Right ventricle myocardium inferior (tissue), 1 donor: Measurements from ENCODE around the gene RYR2. TPM values are rescaled to one million over a fixed set of nuclear protein-coding genes. Genes with fewer than 3 reads are reported as not detected.
"Not testable (repeated sequence)": the region's sequence is repeated elsewhere in the genome, so short reads cannot be mapped to it uniquely, and the experiment has no call there.

Experiments used
- ATAC-seq: fragments of 200-7000 bp; cut with Tn5 transposase; one replicate; pipeline ENCODE4 v1.9.1; 2020; ENCODE audit warnings: mild to moderate bottlenecking, moderate library complexity
- DNase-seq: peaks from one replicate; pipeline ENCODE4 v3.0.0; 2021; ENCODE audit errors: missing footprints
- intact Hi-C: fragments of 100-400 bp; cut with DNase I; formaldehyde crosslinking; loops from one replicate; pipeline ENCODE4 v1.11.0; 2022
- total RNA-seq: library from RNA; stranded (reverse); fragmentation: NEBNext Ultra II Directional; extraction: Animal tissue kit (Norgen Biotek cat#: 25700); gene quantifications from one replicate; pipeline ENCODE4 v1.2.1, GENCODE V29; 2021
- donor health status: DM: no; HTN: yes; CAD: no; lungs with severe emphysema.

The RYR2 gene
- total RNA-seq, 1 donor from 2014 or later, result 694 TPM

GRCh38 chr1:237124856-237125462 lies 83.0 kb downstream of the RYR2 start:
- ATAC-seq, result no peak
- intact Hi-C loops, result no loop called here
- no peak for DNase-seq

DNA sequence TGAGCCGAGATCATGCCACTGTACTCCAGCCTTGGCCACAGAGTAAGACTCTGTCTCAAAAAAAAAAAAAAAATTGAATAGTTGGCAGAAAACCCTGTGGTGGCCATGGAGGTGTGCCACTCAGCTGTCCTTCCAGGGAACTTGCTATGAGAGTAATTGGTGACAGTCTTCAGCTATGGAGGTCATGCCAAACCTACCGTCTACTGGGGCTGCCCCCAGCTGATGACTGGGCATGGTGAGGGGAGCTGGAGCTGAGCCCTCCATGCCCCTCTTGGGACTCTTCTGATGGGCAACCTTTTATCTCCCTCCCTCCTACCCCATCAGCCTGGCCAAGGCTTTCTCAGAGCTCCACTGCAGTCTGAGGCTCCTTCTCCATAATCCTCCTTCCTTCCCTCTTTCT lies 84.2 kb downstream of the RYR2 start:
- ATAC-seq (peak; percentile 33), DNase-seq (no peak)
- intact Hi-C loops, result no loop called here

GRCh38 chr1:237127301-237127700 lies 85.3 kb downstream of the RYR2 start:
- intact Hi-C loops, ATAC-seq, DNase-seq: not testable (repeated sequence)

GRCh38 chr1:237133921-237134320 lies 91.9 kb downstream of the RYR2 start:
- DNase-seq, result no peak
- intact Hi-C loops, result no loop called here
- ATAC-seq, result no peak

DNA sequence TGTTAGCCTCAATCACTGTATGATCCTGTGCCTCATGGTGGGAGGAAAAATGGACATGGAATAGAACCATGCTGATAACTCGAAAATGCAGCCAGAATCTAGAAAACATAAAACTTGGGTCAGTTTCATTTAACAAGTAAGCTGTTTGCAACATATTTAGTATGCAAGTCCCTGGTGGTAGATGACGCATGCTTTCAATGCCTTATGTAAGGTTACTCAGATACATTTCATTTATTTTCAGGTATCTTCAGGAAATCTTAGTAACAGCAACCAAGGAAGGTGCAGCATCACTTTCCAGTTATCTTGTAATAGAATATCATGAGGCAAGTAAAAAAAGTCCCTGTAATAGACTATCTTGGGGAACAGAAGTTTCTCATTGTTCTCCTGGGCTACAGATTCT lies 92.9 kb downstream of the RYR2 start:
- DNase-seq, result no peak
- ATAC-seq, result no peak
- intact Hi-C loops, result no loop called here

DNA sequence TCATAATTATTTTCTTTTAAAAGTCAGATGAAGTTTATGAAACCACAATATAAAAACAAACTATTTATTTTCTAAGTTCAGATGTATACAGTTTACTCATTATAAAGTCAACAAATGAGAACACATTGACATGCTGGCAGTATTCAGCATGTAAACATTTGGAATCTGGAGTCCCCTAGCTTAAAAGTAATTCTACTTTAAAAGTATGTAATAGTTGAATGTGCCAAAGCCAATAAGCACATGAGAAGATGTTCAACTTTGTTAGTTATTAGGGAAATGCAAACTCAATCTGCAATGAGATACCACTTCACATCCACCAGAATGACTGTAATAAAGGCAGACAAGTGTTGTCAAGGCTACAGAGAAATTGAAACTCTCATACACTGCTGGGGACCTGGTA lies 96.6 kb downstream of the RYR2 start:
- DNase-seq (no peak), ATAC-seq (no peak)
- intact Hi-C loops, result no loop called here

DNA sequence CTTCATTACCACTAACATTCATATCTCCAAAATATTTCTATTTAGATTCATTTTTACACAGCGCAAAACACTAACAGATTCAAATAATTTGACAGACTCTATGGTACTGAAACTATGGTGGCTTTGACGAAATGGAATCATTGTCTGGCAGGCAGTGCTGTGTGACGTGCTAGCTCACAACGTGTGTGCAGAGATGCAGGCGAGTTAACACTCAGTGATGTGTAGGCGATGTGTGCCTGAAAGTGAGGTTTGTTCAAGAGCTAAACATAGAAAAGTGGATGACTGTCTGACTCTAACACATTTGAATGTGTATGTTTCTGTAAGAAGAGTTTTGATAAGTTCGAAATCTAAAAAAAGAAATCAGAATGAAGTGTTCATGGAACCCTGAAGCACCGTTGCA lies 97.7 kb downstream of the RYR2 start:
- intact Hi-C loops, result no loop called here
- ATAC-seq (no peak), DNase-seq (no peak)

DNA sequence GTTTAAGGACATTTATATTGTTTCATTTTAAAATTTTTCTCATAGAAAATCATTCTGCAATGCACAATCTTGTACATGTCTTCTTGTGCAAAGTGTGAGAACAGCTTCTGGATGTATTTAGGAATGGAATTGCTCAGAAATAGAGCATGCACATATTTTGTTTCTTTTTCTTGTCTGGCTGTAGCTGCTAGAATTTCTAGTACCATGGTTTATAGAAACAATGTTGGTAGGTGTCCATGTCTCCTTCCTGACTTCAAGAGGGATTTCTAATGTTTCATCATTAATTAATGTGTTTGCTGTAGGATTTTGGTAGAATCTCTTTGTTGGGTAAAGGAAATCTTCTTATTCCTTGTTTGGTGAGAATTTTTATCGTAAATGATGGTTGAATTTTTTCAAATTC lies 99.0 kb downstream of the RYR2 start:
- intact Hi-C loops, result no loop called here
- DNase-seq (no peak), ATAC-seq (no peak)

- intact Hi-C loops, result no loop called here
- DNase-seq, result no peak
- peak; percentile 3 for ATAC-seq
Measured at GRCh38 chr1:237141502-237141901, 99.5 kb downstream of the RYR2 start.

- intact Hi-C loops, result no loop called here
- ATAC-seq (peak; percentile 11), DNase-seq (no peak)
Measured at GRCh38 chr1:237145379-237146135, 103.6 kb downstream of the RYR2 start.

- DNase-seq (no peak), ATAC-seq (peak; percentile 46)
- intact Hi-C loops, result no loop called here
Measured at GRCh38 chr1:237146241-237146640, 104.3 kb downstream of the RYR2 start.

GRCh38 chr1:237149857-237150256 lies 107.9 kb downstream of the RYR2 start:
- ATAC-seq (no peak), DNase-seq (no peak)
- intact Hi-C loops, result no loop called here

DNA sequence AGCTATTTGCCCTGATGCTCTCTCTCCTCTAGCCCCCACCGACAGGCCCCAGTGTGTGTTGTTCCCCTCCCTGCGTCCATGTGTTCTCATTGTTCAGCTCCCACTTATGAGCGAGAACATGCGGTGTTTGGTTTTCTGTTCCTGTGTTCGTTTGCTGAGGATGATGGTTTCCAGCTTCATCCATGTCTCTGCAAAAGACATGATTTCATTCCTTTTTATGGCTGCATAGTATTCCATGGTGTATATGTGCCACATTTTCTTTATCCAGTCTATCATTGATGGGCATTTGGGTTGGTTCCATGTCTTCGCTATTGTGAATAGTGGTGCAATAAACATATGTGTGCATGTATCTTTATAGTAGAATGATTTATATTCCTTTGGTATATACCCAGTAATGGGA lies 110.0 kb downstream of the RYR2 start:
- DNase-seq, intact Hi-C loops, ATAC-seq: not testable (repeated sequence)

DNA sequence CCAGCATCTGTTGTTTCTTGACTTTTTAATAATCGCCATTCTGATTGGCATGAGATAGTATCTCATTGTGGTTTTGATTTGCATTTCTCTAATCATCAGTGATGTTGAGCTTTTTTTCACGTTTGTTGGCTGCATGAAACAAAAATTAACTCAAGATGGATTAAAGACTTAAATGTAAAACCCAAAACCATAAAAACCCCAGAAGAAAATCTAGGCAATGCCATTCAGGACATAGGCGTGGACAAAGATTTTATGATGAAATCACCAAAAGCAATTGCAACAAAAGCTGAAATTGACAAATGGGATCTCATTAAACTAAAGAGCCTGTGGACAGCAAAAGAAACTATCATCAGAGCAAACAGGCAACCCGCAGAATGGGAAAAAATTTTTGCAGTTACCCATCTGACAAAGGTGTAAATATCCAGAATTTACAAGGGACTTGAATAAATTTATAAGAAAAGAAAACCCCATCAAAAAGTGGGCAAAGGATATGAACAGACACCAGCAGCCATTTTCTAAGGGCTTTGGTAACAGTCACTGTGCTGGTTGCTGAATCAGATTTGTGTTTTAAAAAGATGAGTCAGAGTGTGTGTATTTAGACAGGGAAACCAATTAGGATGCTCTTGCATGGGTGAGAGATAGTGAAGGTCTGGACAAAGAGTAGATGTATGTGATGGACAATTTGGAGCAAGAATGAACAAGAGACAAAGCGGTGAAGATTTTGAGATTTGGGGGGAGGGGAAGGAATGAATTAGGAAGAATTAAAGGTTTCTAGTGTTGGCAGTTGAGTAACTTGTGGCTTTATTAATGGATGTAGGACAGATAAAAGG lies 110.7 kb downstream of the RYR2 start:
- no peak for ATAC-seq
- intact Hi-C loops, result no loop called here

GRCh38 chr1:237154157-237154556 lies 112.2 kb downstream of the RYR2 start:
- no peak for ATAC-seq
- intact Hi-C loops, result no loop called here
- DNase-seq, result no peak

More for the DNA sequence above, 110.7 kb downstream of the RYR2 start:
- DNase-seq, result no peak

DNA sequence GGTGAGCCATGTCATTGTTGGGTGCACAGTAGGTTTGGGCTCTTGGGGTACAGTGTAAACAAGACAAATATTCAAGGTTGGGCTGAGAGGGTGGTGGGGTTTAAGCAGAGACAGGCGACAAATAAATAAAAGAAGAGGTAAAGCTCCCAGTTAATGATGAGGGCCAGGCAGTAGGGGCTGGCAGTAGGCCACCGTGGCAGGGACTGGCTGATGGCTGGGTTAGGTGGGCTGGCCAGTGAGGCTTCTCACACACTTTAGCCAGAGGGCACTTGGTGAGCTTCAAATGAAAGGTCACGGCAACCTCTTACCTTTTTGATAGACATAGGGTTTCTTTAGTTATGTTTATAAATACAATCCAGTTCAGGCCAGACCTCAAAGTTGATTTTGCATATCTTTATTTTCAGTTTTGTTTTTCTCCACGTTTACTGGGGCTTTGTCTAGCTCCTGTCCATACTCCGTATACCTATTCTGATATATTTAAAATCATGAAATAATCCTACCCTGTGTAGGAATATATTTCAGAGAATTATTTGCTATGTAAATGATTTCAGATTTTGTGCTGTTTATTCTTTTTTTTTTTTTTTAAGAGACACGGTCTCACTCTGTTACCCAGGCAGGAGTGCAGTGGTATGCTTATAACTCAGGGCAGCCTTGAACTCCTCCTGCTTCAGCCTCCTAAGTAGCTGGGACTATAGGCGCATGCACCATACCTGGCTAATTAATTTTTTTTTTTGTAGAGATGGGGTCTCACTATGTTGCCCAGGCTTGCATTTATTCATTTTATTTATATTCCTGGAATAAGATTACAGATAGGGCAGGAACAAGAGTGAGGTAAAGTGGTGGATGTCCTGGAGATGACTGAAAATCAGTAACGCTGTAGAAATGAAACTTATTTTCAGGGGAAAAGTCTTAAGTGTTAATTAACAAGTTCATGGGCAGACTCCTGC lies 122.7 kb downstream of the RYR2 start:
- ATAC-seq, result peak; percentile 24
- DNase-seq, result no peak
- intact Hi-C loops, result no loop called here

DNA sequence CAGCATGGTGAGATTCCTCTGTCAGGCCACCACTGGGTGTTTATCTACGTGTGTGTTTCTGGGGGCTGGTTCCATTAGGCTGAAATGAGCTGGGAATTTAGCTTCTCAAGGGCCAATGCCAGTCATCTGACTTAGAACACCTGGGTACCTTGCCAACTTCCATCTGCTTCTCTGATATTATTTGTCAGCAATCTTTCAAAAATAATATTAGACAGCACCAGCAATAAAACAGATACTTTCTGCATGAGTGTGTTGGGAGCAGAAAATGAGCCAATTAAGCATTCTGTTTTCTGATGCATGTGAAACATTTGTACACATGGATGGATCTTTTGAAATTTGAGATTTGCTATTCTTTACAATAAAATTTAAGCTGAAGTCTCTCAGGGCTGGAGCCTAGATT lies 124.1 kb downstream of the RYR2 start:
- intact Hi-C loops, result no loop called here
- ATAC-seq, result no peak
- no peak for DNase-seq

DNA sequence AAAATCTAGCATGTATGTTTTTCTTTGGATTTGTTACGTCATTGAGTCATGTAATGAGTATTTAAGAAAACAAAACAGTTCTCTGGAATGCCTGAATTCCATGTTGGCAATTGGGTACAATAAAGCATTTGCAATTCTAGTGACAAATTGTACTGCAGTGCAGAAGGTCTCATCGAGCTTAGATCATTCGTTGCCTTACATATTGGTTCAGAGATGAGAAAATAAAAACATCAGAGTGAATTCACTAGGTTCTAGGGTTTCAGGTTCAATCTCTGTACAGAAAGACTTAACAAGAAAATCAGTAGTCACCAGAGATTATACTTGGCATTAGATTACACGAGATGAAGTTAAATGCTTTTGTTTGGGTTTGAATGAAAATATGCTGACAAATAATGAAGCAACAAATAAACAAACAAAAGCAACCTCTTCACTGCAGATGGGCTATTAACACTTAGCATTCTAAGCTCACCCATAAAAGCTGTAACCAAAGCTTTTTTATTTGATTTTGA lies 124.7 kb downstream of the RYR2 start:
- ATAC-seq (no peak), DNase-seq (no peak)
- intact Hi-C loops, result no loop called here

DNA sequence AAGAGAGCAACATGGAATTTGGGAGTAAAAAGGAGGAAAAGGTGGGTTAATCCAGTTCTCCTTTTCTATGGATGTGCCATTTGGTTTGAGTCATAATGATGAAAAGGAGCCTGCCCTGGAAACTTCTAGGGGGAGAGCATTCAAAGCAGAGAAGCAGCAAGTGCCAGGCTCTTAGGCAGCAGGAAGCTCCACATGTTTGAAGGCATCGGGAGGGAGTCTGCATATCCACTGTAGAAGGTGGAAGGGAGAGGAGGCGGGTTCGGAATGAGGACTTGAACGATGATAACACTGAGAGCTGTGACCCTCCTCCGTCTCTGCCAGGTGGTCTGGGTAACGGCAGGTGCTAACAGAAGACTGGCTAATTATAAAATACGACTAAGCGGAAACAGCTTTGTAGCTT lies 128.2 kb downstream of the RYR2 start:
- no peak for ATAC-seq
- DNase-seq, result no peak
- intact Hi-C loops, result no loop called here
